ENCODE results near the gene PTPRD. TPM values are rescaled to one million over a fixed set of nuclear protein-coding genes. Genes with fewer than 3 reads are reported as not detected.

PTPRD gene
- total RNA-seq, 1 experiment from 2014 or later, result 32.5 TPM

DNA sequence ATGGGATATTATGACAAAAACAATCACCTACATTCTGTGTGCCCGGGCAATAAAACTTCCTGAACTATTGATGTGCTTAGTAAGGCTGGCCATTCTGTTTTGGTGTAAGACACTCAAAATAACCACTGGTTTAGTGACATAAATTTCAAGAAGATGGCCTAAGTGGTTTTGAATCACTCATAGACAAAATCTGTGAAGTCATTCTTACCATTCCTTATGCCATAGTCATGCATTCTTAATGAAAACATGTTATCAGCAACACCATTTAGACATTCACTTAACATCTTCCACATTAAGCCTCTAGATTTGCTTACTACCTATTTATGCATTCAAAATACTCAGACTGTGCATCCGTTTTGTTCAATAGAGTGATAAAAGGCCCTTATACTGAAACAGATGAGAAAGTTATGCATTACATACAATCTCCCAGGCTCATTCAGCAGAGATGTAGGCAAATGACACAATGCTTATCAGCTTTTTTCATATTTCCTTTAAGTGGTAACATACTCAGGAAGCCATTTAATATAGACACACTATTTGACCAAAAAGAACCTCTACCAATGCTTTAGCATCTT is 1964.4 kb downstream of the PTPRD start:
- H3K4me2 ChIP-seq (ENCODE audit: insufficient read depth, insufficient read length, low read length), result no peak overlapping the region
- no CpG with 5 or more reads among the region's 2 CpGs for WGBS (ENCODE audit: extremely low coverage, insufficient read length, low lambda C conversion rate)
- no peak for DNase-seq

More for the DNA sequence above, 1964.4 kb downstream of the PTPRD start:
- Histone ChIP-seq H4K8ac (replicated peaks; ENCODE audit: insufficient read length, low read depth, low read length) (no peak overlapping the region), H3K4ac (ENCODE audit: low read depth, low read length) (no peak overlapping the region), H4K5ac (ENCODE audit: insufficient read length, low read depth, low read length) (no peak overlapping the region), H3K23ac (ENCODE audit: insufficient read length, low read depth, low read length) (no peak overlapping the region), H3T11ph (ENCODE audit: low read length) (no peak overlapping the region), H3K79me2 (ENCODE audit: insufficient read depth, low read length) (0 out of 2 replicates have a peak, but pooled peaks cover 2% of the 10 kb centered on the region), H3K56ac (ENCODE audit: insufficient read length, low read depth, low read length) (no peak overlapping the region), H2BK5ac (ENCODE audit: insufficient read length, low read length) (no peak overlapping the region), H4K20me1 (ENCODE audit: control insufficient read depth, insufficient read depth, insufficient read length) (no peaks in the 10 kb centered on the region), H2BK120ac (ENCODE audit: low read depth, low read length, poor library complexity, severe bottlenecking) (no peak overlapping the region), H2BK12ac (ENCODE audit: insufficient read length, low read depth, low read length) (no peak overlapping the region), H3K9ac (ENCODE audit: extremely low read depth, insufficient read length, low read length) (no peak overlapping the region), H3K9me3 (ENCODE audit: control insufficient read depth, low read depth, low read length) (no peaks in the 10 kb centered on the region), H3K23me2 (ENCODE audit: insufficient read length, low read depth, low read length, poor library complexity, severe bottlenecking) (no peaks in the 10 kb centered on the region), H3K27ac (ENCODE audit: insufficient read length, low read depth, low read length) (no peak overlapping the region), H2BK15ac (ENCODE audit: low read depth, low read length) (no peak overlapping the region), H3K79me1 (ENCODE audit: insufficient read depth, low read depth, low read length, poor library complexity, severe bottlenecking) (no peaks in the 10 kb centered on the region), H2AK5ac (ENCODE audit: insufficient read length, low read length) (no peak overlapping the region), H2AFZ (ENCODE audit: low read length) (no peak overlapping the region), H3K18ac (ENCODE audit: insufficient read length, low read depth, low read length) (no peak overlapping the region), H3K14ac (ENCODE audit: insufficient read depth, low read length) (no peak overlapping the region), H4K91ac (ENCODE audit: insufficient read length, low read depth, low read length) (no peak overlapping the region), H3K27me3 (ENCODE audit: insufficient read depth, low read length) (no peaks in the 10 kb centered on the region), H3K4me1 (ENCODE audit: insufficient read depth, low read length) (0 out of 2 replicates have a peak, but pooled peaks cover 3% of the 10 kb centered on the region), H2BK20ac (ENCODE audit: low read depth, low read length, poor library complexity, severe bottlenecking) (no peak overlapping the region)
- H3K9me3 Mint-ChIP-seq, result no peaks in the 10 kb centered on the region; a peak in 1 of 5 replicates
- peaks cover 16 to 23% of the 10 kb centered on the region in 2 experiments for H3K4me1 Mint-ChIP-seq
- TF ChIP-seq CTCF (conservative IDR thresholded peaks at IDR 0.05), result no peak
- no peaks in the 10 kb centered on the region; a peak in 1 of 7 replicates for H3K36me3 Mint-ChIP-seq (ENCODE audit: insufficient read depth in 1 of 3, low read depth in 3 of 3)
- no peak overlapping the region; a peak in 1 of 7 replicates for H3K27ac Mint-ChIP-seq
- no peak overlapping the region for H3K4me3 Mint-ChIP-seq
- no peaks in the 10 kb centered on the region for H3K27me3 Mint-ChIP-seq (ENCODE audit: low read depth)

All from H9 (cell line).